HG03060 (cell line): ENCODE data around the gene FEN1.

ENCODE experiments used
- ATAC-seq: cut with Tn5 transposase; IDR thresholded peaks from one replicate; pipeline ENCODE4 v1.9.1; 2021; ENCODE audit warnings: low read depth, moderate number of reproducible peaks; ENCODE audit not compliant: unreplicated experiment

FEN1 gene

DNA sequence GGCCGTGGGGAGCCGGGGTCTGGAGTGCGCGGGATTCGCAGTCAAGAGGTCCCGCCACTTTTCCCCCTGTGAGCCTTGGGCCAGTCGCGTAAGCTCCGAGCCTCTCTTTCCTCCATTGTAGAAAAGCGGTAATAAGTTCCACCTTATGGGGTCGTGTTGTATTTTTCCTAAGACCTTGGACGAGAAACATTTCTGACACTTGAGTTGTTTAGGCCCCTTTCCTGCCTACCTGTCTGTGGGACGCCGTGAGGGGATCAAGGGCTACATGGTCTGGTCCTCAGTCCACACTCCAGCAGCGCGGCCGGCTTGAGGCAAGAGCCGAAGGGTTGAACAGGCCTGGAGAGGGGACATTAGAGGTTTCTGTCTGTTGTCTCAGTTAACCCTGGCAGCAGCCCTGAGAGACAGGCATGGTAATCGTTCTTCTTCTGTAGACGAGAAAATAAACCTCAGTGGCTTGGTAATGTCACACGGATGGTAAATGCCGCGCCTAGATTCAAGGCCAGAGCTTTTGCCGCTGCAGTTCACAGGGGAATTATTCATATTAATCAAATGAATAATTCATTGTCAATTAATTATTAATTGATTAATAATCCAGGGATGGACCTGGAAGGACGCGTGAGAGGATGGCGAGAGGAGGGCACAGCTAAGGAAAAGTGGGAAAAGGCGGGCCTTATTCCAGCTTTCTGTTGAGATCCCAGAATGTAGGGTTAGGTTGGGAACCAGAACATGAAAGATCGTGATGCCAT, 545 bp downstream of the FEN1 start:
- ATAC-seq = no peak

DNA sequence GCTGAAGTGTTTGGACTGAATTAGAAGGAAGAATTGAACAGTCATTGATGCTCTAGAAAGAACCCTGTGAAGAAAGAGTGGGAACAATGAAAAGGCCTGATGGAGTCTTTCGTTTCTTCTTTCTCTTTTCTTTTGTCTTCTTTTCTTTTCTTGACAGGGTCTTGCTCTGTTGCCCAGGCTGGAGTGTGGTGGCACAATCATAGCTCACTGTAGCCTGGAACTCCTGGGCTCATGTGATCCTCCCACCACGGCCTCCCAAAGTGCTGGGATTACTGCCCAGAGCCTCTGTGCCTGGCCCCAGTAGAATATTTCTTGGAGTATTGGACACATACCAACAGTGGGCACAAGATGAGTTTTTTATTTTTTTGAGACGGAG, 1.1 kb downstream of the FEN1 start:
- no peak for ATAC-seq

DNA sequence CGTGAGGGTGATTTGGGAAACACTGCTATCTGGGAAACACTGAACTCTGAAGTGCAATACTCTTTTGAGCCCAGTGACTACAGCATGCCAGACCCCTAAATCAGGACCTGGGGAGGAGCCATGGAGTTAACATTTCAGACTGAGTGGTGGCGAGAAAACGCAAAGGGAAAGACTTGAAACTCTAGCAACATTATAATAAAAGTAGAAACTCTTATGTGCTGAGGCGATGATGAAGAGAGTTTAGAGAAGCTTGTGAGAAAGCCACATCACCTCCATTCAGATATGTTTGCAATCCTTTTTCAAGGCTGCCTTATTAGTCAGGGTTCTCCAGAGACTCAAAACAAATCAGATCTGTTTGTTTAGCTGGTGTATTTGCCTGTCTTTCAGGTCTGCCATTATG, 1.9 kb downstream of the FEN1 start:
- no peak for ATAC-seq

DNA sequence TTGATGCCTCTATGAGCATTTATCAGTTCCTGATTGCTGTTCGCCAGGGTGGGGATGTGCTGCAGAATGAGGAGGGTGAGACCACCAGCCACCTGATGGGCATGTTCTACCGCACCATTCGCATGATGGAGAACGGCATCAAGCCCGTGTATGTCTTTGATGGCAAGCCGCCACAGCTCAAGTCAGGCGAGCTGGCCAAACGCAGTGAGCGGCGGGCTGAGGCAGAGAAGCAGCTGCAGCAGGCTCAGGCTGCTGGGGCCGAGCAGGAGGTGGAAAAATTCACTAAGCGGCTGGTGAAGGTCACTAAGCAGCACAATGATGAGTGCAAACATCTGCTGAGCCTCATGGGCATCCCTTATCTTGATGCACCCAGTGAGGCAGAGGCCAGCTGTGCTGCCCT, 2.7 kb downstream of the FEN1 start:
- ATAC-seq = no peak

DNA sequence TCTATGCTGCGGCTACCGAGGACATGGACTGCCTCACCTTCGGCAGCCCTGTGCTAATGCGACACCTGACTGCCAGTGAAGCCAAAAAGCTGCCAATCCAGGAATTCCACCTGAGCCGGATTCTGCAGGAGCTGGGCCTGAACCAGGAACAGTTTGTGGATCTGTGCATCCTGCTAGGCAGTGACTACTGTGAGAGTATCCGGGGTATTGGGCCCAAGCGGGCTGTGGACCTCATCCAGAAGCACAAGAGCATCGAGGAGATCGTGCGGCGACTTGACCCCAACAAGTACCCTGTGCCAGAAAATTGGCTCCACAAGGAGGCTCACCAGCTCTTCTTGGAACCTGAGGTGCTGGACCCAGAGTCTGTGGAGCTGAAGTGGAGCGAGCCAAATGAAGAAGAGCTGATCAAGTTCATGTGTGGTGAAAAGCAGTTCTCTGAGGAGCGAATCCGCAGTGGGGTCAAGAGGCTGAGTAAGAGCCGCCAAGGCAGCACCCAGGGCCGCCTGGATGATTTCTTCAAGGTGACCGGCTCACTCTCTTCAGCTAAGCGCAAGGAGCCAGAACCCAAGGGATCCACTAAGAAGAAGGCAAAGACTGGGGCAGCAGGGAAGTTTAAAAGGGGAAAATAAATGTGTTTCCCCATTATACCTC, 3.3 kb downstream of the FEN1 start:
- ATAC-seq = no peak

DNA sequence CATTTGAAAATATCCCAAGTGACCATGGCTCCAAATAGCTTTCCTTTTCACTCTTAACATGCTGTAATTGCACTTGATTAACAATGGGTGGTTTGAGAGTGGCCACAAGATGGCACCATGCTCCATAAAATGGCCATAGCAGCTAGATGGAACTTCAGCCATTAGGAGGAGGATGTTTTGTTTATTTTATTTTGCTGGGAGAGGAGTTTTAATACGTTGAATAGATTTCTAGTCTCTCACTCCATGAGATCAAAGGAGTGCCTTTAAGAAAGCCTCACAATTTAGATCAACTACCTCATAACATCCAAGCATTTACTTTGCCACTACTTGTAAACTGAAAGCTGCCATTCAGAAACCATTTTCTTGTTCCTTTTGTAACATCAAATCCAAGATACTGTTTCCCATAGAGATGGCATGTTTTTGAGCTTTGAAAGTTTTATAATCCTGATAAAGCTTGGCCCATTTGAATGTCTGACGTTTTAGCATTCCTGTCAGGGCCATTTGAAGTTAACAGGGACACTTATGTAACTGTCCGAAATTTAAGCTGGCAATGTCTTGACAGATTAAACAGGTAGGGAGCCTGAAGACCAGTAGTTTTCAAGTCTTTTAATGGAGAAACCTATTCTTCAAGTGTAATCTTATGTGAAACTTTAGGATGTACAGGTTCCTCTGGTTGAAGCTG, 4.7 kb downstream of the FEN1 start:
- ATAC-seq = no peak

DNA sequence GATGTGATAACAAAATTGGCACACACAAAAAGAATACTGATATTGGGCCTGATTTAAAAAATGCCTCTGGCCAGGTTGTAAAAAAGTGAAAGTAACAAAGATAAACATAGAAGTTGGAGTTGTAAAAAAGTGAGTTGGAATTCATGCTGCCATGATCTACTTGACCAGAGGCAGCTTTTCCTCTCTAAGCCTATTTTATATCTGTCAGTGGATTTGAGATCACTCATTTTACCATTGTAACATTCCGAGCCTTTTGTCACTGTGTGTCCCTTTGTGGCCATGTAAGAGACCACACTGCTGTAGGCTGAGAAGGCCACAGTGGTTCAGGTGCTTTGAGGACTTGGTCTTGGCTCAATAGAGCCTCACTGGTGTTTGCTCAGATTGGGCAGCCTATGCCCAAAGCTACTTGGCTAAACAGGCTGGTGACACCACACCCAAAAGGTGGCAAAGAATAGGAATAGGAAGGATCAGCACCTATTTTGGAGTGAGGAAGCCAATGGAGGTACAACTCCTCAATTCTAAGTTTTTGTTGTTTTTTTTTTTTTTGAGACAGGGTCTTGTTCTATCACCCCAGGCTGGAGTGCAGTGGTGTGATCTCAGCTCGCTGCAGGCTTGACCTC, 7.1 kb downstream of the FEN1 start:
- ATAC-seq = no peak

DNA sequence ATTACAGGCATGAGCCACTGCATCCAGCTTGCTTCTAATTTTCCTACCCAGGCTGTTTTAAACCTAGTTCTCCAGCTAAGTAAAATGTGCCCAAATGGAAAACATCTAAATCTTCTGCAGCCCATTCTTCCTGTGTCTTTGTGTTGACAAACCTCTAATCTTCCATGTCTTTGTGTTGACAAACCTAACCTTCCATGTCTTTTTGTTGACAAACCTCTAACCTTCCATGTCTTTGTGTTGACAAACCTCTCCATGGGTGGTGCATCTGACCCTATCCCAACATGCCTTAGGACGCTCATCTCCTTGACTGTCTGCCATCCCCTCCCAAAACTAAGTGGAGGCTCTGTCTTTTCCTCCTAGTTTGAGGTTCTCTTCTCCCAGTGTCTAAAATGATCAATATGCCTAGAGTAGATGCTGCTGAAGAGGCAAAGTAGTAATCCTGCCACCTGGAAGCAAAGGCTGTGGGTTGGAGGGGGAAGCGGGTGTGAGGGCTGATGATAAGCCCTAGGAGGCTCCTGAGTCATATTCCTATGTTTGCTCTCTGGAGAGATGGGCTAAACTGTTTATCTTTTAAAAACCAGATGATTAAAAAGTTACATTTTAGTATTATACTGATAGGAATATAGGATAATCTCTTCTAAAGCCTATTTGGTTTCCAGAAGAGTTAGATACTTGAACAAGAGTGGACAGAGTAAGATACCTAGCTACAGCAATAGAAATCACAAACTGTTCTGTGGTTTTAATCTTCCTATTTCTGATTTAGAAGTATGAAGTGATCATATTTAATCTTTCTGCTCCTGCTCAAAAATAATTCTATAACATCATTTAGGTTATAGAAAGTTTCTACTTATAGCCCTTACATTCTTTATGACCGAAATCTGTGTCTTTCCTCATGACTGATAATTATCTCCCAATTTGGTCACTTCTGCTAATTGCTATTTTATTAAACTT, 7.9 kb downstream of the FEN1 start:
- no peak for ATAC-seq

DNA sequence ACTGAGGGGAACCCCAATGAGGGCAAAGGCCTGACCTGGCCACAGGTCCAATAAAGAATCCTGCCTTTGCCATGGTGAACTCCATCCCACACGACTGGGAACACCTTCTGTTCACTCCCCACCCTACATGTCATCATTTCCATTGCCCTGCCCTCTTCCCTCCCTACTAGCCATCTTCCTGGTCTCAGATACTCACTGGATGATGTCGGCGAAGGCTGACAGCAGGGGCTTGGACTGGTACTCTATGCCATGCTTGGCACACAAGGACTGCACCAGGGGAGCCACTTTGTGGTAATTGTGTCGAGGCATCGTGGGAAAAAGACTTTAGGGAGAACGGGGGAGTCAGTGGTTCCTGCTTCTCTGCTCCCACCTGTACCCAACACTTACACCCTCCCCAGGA, 9.9 kb downstream of the FEN1 start:
- ATAC-seq = no peak

DNA sequence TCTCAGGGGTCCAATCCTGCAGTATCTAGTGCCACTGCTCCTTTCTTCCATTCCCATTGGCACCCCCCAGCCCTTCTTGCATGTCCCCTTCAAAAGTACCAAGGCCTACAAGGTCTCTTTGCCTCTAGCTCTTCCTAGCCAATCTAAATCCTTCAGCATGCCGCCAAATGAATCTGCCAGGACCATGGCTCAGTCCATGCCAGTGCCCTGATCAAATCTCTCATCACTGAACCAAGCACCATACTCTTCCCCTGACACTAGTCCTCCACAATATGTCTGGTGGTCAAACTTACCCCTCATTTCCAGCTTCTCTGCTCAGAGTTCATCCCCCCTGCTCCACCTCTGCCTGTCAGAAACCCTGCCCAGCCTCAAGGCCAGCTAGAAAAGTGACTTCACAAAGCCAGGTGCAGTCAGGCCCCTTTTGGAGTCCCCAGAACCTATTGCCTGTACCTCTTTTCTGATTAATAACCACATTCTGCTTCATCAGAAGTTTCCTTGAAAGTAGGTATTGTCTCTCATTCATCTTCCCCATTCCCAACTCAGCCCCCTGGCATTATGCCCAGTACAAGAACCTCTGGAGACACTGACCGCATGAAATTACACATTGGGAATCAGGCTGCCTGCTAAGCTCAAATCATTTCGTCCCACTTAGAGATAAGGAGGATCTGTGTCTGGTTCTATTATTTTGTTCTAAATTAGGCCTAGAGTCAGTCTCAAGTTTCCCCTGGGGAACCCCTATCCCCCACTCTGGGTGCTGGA, 11.4 kb downstream of the FEN1 start:
- no peak for ATAC-seq

DNA sequence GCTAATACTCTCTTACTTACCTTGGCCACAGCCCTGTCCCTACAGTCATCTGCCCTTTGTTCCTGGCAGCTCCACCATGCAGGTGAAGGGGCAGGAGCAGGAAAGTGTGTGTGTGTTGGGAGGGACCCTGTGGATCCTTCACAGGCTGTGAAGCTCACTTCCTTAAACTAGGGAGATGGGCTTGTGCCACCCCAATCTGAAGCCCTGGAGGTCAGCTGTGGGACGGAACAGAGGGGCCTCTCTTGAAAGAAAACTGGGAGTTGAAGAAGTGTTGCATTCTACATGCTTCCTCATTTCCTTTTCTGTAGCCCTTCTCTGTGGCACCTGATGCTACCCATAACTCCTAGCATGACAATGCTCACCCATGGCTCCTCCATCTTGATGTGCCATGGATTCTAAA, 12.4 kb downstream of the FEN1 start:
- no peak for ATAC-seq

DNA sequence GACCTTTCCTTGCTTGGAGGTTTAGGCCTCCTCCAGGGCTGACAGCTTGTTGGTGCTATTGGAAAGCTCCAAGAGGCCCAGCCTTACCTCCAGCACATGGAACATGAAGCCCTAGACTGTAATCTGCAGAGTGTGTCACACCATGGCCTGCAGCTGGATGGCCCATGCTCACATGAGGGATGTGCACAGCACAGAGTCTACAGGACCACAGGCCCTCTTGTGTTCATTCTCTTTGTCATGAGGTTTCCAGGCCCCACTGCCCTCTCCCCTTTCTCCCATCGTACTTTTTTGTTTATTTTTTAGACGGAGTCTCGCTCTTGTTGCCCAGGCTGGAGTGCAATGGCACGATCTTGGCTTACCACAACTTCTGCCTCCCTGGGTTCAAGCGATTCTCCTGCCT, 14.1 kb downstream of the FEN1 start:
- ATAC-seq = no peak

DNA sequence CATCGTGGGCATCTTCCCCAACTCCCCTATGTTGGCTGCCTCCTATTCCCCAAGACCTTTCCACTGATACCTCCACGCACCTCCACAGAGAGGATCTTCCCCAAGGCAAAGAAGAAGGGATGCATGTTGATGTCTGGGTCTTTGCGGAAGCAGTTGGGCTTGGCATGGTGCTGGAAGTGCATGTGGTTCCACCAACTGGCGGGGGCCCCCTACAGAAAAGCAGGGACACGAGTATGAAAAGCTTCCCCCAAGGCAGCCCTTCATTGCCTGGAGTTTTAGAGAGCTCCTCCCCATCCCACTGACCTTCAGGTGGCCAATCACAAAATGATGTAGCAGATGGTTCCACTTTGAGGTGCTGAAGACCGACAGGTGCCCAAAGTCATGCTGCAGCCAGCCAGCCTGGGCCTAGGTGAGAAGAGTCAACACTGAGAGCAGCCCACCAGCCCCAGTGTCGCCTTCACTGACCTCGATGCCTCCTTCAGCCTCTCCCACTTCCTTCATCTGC, 18.0 kb downstream of the FEN1 start:
- ATAC-seq = no peak

DNA sequence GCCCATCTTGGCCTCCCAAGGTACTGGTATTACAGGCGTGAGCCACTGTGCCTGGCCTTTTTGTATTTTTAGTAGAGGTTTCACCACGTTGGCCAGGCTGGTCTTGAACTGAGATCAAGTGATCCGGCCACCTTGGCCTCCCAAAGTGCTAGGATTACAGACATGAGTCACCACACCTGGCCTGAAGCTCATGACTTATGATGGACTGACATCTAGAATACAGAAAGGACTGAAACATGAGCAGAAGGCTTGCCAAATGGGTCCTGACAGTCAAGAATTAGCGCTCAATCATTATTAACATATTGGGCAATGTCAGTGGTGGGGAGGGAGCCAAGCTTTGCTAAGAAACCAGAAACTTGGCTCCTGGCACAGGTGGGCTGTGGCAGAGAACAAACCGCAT, 19.1 kb downstream of the FEN1 start:
- ATAC-seq = no peak

DNA sequence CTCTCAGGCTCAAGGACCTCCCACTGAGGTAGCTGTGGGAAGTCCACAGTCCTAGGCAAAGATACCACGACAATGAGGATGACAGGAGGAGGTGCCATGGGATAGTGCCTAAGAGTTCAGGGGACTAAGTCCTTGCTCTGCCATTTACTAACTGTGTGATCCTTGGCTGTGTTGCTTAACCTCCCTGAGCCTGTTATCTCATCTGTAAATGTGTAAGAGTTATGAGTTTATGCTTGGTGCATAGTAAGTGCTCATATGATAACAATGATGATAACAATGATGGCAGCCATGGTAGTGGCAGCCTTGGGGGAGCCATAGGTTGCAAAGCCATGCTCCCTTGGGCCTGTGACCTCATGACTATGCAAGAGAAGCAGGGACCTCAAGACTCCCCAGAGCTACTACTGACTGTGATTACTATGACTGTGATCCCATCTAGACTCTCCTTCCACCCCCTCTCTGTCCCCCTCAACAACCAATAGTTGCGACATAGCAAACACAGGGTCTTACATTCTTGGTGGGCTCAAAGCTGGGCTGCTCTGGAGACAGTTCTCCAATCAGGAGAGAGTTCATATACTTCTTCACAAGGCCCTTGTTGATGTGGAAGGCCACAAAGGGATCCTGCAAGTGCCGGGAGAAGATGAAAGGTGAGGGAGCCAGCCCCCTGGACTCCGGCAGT, 20.2 kb downstream of the FEN1 start:
- no peak for ATAC-seq

DNA sequence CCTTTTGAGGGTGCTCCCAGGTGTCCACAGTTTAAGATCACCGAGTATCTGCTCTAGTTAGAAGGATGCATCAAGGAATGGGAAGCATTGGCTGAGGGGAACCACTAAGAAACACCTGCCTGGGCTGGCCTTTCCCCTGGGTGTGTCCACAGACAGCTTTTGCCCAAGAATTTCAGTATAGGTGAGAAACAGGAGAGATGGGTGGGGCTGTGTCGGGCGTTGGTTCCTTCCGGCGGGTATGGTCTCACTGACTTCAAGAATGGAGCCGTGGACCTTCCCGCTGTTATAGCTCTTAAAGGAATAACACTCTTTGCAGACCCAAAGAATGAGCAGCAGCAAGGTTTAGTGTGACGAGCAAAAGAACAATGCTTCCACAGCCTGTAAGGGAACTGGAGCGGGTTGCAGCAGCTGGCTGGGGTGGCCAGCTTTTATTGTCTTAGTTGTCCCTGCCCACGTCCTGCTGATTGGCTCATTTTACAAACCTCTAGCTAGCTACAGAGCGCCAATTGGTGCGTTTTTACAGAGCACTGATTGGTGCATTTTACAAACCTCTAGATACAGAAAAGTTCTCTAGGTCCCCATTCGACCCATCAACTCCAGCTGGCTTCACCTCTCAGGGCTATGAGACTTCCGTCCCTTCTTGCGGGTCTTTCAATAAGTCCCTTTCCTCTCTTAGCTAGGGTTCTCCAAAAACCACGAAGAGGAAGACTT, 21.7 kb downstream of the FEN1 start:
- no peak for ATAC-seq

DNA sequence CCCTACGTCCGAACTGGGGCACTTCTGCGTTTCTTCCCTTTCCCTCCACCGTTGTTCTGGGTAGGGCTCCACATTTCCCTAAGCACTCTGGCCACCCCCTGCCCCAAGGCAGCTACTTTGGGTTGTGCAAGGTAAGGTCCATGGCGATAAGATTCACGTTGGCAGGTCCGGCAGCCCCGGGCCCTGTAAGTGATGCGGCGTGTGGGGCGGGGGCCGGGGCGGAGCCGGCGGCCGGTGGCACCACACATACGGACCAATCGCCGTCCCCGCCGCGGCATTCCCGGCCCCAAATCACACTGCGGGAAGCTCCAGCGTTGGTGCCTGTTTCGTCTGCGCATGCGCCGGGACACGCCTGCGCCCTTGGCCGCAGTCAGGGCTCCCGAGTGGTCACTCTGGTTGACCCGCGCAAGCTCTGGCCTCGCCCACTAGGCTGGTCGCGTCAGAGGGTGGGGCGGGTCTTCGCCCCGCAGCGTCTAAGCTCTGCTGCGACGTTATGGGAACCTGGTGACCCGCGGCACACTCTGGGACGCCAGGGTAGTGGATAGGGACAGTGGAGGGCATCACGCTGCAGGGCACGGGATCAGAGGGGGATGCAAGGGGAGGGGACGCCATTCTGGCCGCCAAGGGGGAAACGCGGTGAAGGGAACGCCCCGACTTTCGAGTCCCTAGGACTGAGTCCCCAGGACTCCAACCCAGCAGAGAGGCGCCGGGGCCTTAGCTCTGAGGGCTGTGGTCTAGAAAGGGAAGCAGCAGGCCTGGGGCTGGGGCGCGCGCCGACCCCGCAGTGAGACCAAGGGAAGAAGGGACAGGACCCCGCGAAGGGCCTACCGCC, 22.5 kb downstream of the FEN1 start:
- no peak for ATAC-seq
